ENCODE data around the gene PLA2G1B.

- TF ChIP-seq ATF3 (IDR thresholded peaks at IDR 0.05) (no peak), CTCF (IDR thresholded peaks at IDR 0.05; ENCODE audit: low read depth, low read length, missing input control) (no peak), GABPA (IDR thresholded peaks at IDR 0.05 in 1 of 2, conservative IDR thresholded peaks at IDR 0.05 in 1 of 2) (no peak), FOXA1 (IDR thresholded peaks at IDR 0.05) (no peak)
These were observed 11.7 kb upstream of the PLA2G1B start for GRCh38 chr12:120339256-120339655.
